ENCODE data around the gene FSCN2. TPM values are rescaled to one million over a fixed set of nuclear protein-coding genes. Genes with fewer than 3 reads are reported as not detected.
A peak's percentile ranks its signal among the peaks of the same experiment; 100 is the strongest.

Gene FSCN2
- total RNA-seq, 1 donor from 2014 or later, result 0.52 TPM

GRCh38 chr17:81556863-81557262 is 28.7 kb downstream of the FSCN2 start:
- no peaks in the 10 kb centered on the region for H3K27me3 Mint-ChIP-seq (ENCODE audit: insufficient read depth)
- no peaks in the 10 kb centered on the region for H3K9me3 Mint-ChIP-seq
- no peak for DNase-seq (ENCODE audit: low spot score)
- H3K4me3 Mint-ChIP-seq, result no peak overlapping the region
- no peak overlapping the region for H3K27ac Mint-ChIP-seq
- peaks cover 17% of the 10 kb centered on the region for H3K4me1 Mint-ChIP-seq (ENCODE audit: low read depth)
- intact Hi-C loops (cut with micrococcal nuclease), result loop anchor here (10.0 kb wide), 1 partner anchor 308 kb away; the partner anchor contains the start of gene P4HB
- H3K36me3 Mint-ChIP-seq (ENCODE audit: low read depth), result peaks cover 25% of the 10 kb centered on the region

- H3K27ac Mint-ChIP-seq, result peak overlapping the region; percentile 77
- H3K4me3 Mint-ChIP-seq, result no peak overlapping the region
- no peaks in the 10 kb centered on the region for H3K9me3 Mint-ChIP-seq
- peaks cover 27% of the 10 kb centered on the region for H3K36me3 Mint-ChIP-seq (ENCODE audit: low read depth)
- no peak for DNase-seq (ENCODE audit: low spot score)
- H3K4me1 Mint-ChIP-seq (ENCODE audit: low read depth), result peaks cover 17% of the 10 kb centered on the region
- no peaks in the 10 kb centered on the region for H3K27me3 Mint-ChIP-seq (ENCODE audit: insufficient read depth)
- intact Hi-C loops (cut with micrococcal nuclease), result loop anchor here (10.0 kb wide), 1 partner anchor 307 kb away; the partner anchor contains the start of gene P4HB
Measured at GRCh38 chr17:81557276-81558114, 29.3 kb downstream of the FSCN2 start.

- Mint-ChIP-seq H3K4me3 (no peak overlapping the region), H3K4me1 (ENCODE audit: low read depth) (peaks cover 14% of the 10 kb centered on the region), H3K27me3 (ENCODE audit: insufficient read depth) (no peaks in the 10 kb centered on the region), H3K36me3 (ENCODE audit: low read depth) (peaks cover 30% of the 10 kb centered on the region), H3K9me3 (no peaks in the 10 kb centered on the region), H3K27ac (peak overlapping the region; percentile 44)
- DNase-seq (ENCODE audit: low spot score), result no peak
- intact Hi-C loops (cut with micrococcal nuclease), result loop anchor here (10.0 kb wide), 1 partner anchor 307 kb away; the partner anchor contains the start of gene P4HB
Measured at GRCh38 chr17:81558115-81558468, 29.9 kb downstream of the FSCN2 start.

- Mint-ChIP-seq H3K4me1 (ENCODE audit: low read depth) (peaks cover 4% of the 10 kb centered on the region), H3K36me3 (ENCODE audit: low read depth) (peaks cover 30% of the 10 kb centered on the region), H3K27me3 (ENCODE audit: insufficient read depth) (no peaks in the 10 kb centered on the region), H3K4me3 (no peak overlapping the region), H3K9me3 (no peaks in the 10 kb centered on the region), H3K27ac (no peak overlapping the region)
- DNase-seq (ENCODE audit: low spot score), result no peak
- intact Hi-C loops (cut with micrococcal nuclease), result loop anchor here (10.0 kb wide), 1 partner anchor 306 kb away; the partner anchor contains the start of gene P4HB
Measured at GRCh38 chr17:81558941-81559806, 31.0 kb downstream of the FSCN2 start.

- peaks cover 40% of the 10 kb centered on the region for H3K36me3 Mint-ChIP-seq (ENCODE audit: low read depth)
- H3K4me3 Mint-ChIP-seq, result no peak overlapping the region
- H3K27me3 Mint-ChIP-seq (ENCODE audit: insufficient read depth), result no peaks in the 10 kb centered on the region
- no peaks in the 10 kb centered on the region for H3K9me3 Mint-ChIP-seq
- intact Hi-C loops (cut with micrococcal nuclease), result no loop called here
- no peak overlapping the region for H3K27ac Mint-ChIP-seq
- no peak for DNase-seq (ENCODE audit: low spot score)
- no peaks in the 10 kb centered on the region for H3K4me1 Mint-ChIP-seq (ENCODE audit: low read depth)
Measured at GRCh38 chr17:81561494-81561885, 33.3 kb downstream of the FSCN2 start.

- Mint-ChIP-seq H3K27me3 (ENCODE audit: insufficient read depth) (no peaks in the 10 kb centered on the region), H3K4me1 (ENCODE audit: low read depth) (no peaks in the 10 kb centered on the region), H3K4me3 (no peak overlapping the region), H3K9me3 (no peaks in the 10 kb centered on the region), H3K27ac (no peak overlapping the region), H3K36me3 (ENCODE audit: low read depth) (peaks cover 41% of the 10 kb centered on the region)
- intact Hi-C loops (cut with micrococcal nuclease), result no loop called here
- no peak for DNase-seq (ENCODE audit: low spot score)
Measured at GRCh38 chr17:81563861-81564586, 35.8 kb downstream of the FSCN2 start.

- H3K9me3 Mint-ChIP-seq, result no peaks in the 10 kb centered on the region
- peaks cover 46% of the 10 kb centered on the region for H3K36me3 Mint-ChIP-seq (ENCODE audit: low read depth)
- no peak overlapping the region for H3K27ac Mint-ChIP-seq
- no peaks in the 10 kb centered on the region for H3K4me1 Mint-ChIP-seq (ENCODE audit: low read depth)
- no peaks in the 10 kb centered on the region for H3K27me3 Mint-ChIP-seq (ENCODE audit: insufficient read depth)
- no peak overlapping the region for H3K4me3 Mint-ChIP-seq
- DNase-seq (ENCODE audit: low spot score), result no peak
- intact Hi-C loops (cut with micrococcal nuclease), result no loop called here
Measured at GRCh38 chr17:81564778-81565177, 36.6 kb downstream of the FSCN2 start.

GRCh38 chr17:81565231-81565630 is 37.1 kb downstream of the FSCN2 start:
- no peak for DNase-seq (ENCODE audit: low spot score)
- Mint-ChIP-seq H3K36me3 (ENCODE audit: low read depth) (peaks cover 49% of the 10 kb centered on the region), H3K9me3 (no peaks in the 10 kb centered on the region), H3K4me1 (ENCODE audit: low read depth) (no peaks in the 10 kb centered on the region), H3K27me3 (ENCODE audit: insufficient read depth) (no peaks in the 10 kb centered on the region), H3K27ac (no peak overlapping the region), H3K4me3 (no peak overlapping the region)
- intact Hi-C loops (cut with micrococcal nuclease), result no loop called here

GRCh38 chr17:81566461-81567126 is 38.4 kb downstream of the FSCN2 start:
- Mint-ChIP-seq H3K36me3 (ENCODE audit: low read depth) (peaks cover 49% of the 10 kb centered on the region), H3K4me1 (ENCODE audit: low read depth) (no peaks in the 10 kb centered on the region), H3K4me3 (no peak overlapping the region), H3K9me3 (no peaks in the 10 kb centered on the region), H3K27ac (no peak overlapping the region), H3K27me3 (ENCODE audit: insufficient read depth) (no peaks in the 10 kb centered on the region)
- DNase-seq (ENCODE audit: low spot score), result no peak
- intact Hi-C loops (cut with micrococcal nuclease), result no loop called here

- no peak overlapping the region for H3K4me3 Mint-ChIP-seq
- peaks cover 48% of the 10 kb centered on the region for H3K36me3 Mint-ChIP-seq (ENCODE audit: low read depth)
- H3K27ac Mint-ChIP-seq, result no peak overlapping the region
- DNase-seq (ENCODE audit: low spot score), result no peak
- H3K4me1 Mint-ChIP-seq (ENCODE audit: low read depth), result no peaks in the 10 kb centered on the region
- intact Hi-C loops (cut with micrococcal nuclease), result no loop called here
- no peaks in the 10 kb centered on the region for H3K9me3 Mint-ChIP-seq
- H3K27me3 Mint-ChIP-seq (ENCODE audit: insufficient read depth), result no peaks in the 10 kb centered on the region
Measured at GRCh38 chr17:81567191-81567590, 39.0 kb downstream of the FSCN2 start.

- H3K4me3 Mint-ChIP-seq, result no peak overlapping the region
- no peaks in the 10 kb centered on the region for H3K4me1 Mint-ChIP-seq (ENCODE audit: low read depth)
- peak overlapping the region; percentile 58 for H3K27ac Mint-ChIP-seq
- H3K36me3 Mint-ChIP-seq (ENCODE audit: low read depth), result peaks cover 50% of the 10 kb centered on the region
- intact Hi-C loops (cut with micrococcal nuclease), result no loop called here
- no peaks in the 10 kb centered on the region for H3K27me3 Mint-ChIP-seq (ENCODE audit: insufficient read depth)
- H3K9me3 Mint-ChIP-seq, result no peaks in the 10 kb centered on the region
- no peak for DNase-seq (ENCODE audit: low spot score)
Measured at GRCh38 chr17:81568416-81568815, 40.2 kb downstream of the FSCN2 start.

- intact Hi-C loops (cut with micrococcal nuclease), result no loop called here
- Mint-ChIP-seq H3K4me3 (no peak overlapping the region), H3K27ac (no peak overlapping the region), H3K9me3 (no peaks in the 10 kb centered on the region), H3K27me3 (ENCODE audit: insufficient read depth) (no peaks in the 10 kb centered on the region), H3K4me1 (ENCODE audit: low read depth) (no peaks in the 10 kb centered on the region), H3K36me3 (ENCODE audit: low read depth) (peaks cover 56% of the 10 kb centered on the region)
- no peak for DNase-seq (ENCODE audit: low spot score)
Measured at GRCh38 chr17:81569986-81570514, 41.9 kb downstream of the FSCN2 start.
